ENCODE measurements around the gene ATP2B3. TPM values are rescaled to one million over a fixed set of nuclear protein-coding genes. Genes with fewer than 3 reads are reported as not detected.

The ATP2B3 gene
- total and polyA plus RNA-seq, 2 donors (not counting 3 experiments of a cell fraction or from before 2014, with no cell fraction given): 0.01 to 0.07 TPM

GRCh38 chrX:153573984-153574383, 56.5 kb downstream of the ATP2B3 start:
- no TSS peak for BruUV-seq (replicated peaks)
- POLR2A ChIA-PET: no interaction called here
- Histone ChIP-seq H3K9me1 (replicated peaks; ENCODE audit: control insufficient read depth, extremely low read depth, insufficient read depth, low read length) (no peaks in the 10 kb centered on the region), H2AFZ (ENCODE audit: low read depth, low read length) (no peak overlapping the region), H3K27ac (ENCODE audit: insufficient read depth, low read depth, low read length) (no peak overlapping the region), H3K79me2 (ENCODE audit: control insufficient read depth, insufficient read depth, low read length) (no peaks in the 10 kb centered on the region), H3K9ac (replicated peaks; ENCODE audit: extremely low read depth, insufficient read depth, low read length) (no peak overlapping the region), H3K4me1 (ENCODE audit: control insufficient read depth, extremely low read depth, insufficient read depth, low read length) (no peaks in the 10 kb centered on the region), H4K20me1 (replicated peaks; ENCODE audit: control insufficient read depth, extremely low read depth, insufficient read depth, low read length) (no peaks in the 10 kb centered on the region), H3K4me3 (replicated peaks in 1 of 3; ENCODE audit: insufficient read depth in 1 of 3, low read depth in 1 of 3, low read length in 3 of 3) (no peak overlapping the region), H3K36me3 (ENCODE audit: control insufficient read depth in 2 of 2, extremely low read depth in 1 of 2, insufficient read depth in 2 of 2, low read length in 2 of 2) (no peaks in the 10 kb centered on the region), H3K4me2 (ENCODE audit: insufficient read depth, low read length) (no peak overlapping the region), H3K9me3 (replicated peaks; ENCODE audit: control insufficient read depth, insufficient read depth, low read length) (no peaks in the 10 kb centered on the region), H3K27me3 (ENCODE audit: control insufficient read depth in 2 of 2, insufficient read depth in 2 of 2, low read length in 2 of 2) (no peaks in the 10 kb centered on the region)
- dilution Hi-C loops (cut with MboI; ENCODE audit: extremely low pct_ligation_motif_present, low sequenced_read_pairs) (no loop called here), intact Hi-C loops (cut with micrococcal nuclease) (no loop called here)
- DNase-seq (ENCODE audit: low read depth, low spot score) (no peak), FAIRE-seq (no peak)
- TF ChIP-seq CTCF (IDR thresholded peaks at IDR 0.05; ENCODE audit: extremely low read depth in 1 of 2, insufficient read depth in 1 of 2, low read depth in 1 of 2, low read length in 2 of 2) (no peak), JUN (IDR thresholded peaks at IDR 0.05; ENCODE audit: borderline replicate concordance, insufficient read depth, insufficient read length, low read depth) (no peak), FOS (IDR thresholded peaks at IDR 0.05; ENCODE audit: borderline replicate concordance, insufficient read depth, low read length) (no peak), MAX (IDR thresholded peaks at IDR 0.05; ENCODE audit: insufficient read depth, insufficient read length) (no peak), GATA2 (IDR thresholded peaks at IDR 0.05; ENCODE audit: insufficient read depth, insufficient read length, low read depth, low read length) (no peak), MYC (IDR thresholded peaks at IDR 0.05; ENCODE audit: low read depth, low read length) (no peak)
- CTCF ChIA-PET: interaction anchor here (1.2 kb wide), 1 partner anchor 36 kb away, joined by 5 read pairs; no protein-coding TSS in a partner anchor
